Fibroblast of lung (primary cell): Measurements from ENCODE around the gene ELAVL1. TPM values are rescaled to one million over a fixed set of nuclear protein-coding genes. Genes with fewer than 3 reads are reported as not detected.

Experiments used
- DNase-seq, 2 donors: peaks; one replicate each; pipeline versions ENCODE4 v3.0.0 to v3.0.0-alpha.2; 2010; ENCODE audit warnings: low read depth in 2 of 2
- H2AFZ ChIP-seq: 2 replicates; pipeline ENCODE4 v1.5.1; 2012; ENCODE audit warnings: low read length, control low read depth, inconsistent platforms
- H3K27ac ChIP-seq: 2 replicates; pipeline ENCODE4 v1.5.1; 2011; ENCODE audit warnings: low read length, control low read depth; ENCODE audit not compliant: insufficient read depth
- H3K27me3 ChIP-seq: 2 replicates; pipeline ENCODE4 v1.5.1; 2011; ENCODE audit warnings: mild to moderate bottlenecking, low read length; ENCODE audit not compliant: control insufficient read depth, insufficient read depth
- H3K36me3 ChIP-seq: 2 replicates; pipeline ENCODE4 v1.5.1; 2011; ENCODE audit warnings: low read length; ENCODE audit not compliant: control insufficient read depth, insufficient read depth
- H3K4me1 ChIP-seq: 2 replicates; pipeline ENCODE4 v1.5.1; 2011; ENCODE audit warnings: low read length; ENCODE audit not compliant: control insufficient read depth, insufficient read depth; ENCODE audit errors: extremely low read depth
- H3K4me2 ChIP-seq: 2 replicates; pipeline ENCODE4 v1.5.1; 2011; ENCODE audit warnings: low read length, control low read depth; ENCODE audit not compliant: insufficient read depth; ENCODE audit errors: extremely low read depth
- H3K4me3 ChIP-seq, 4 experiments: fragments of 200-600 bp in 1 of 4; sonication (generic) in 1 of 4; replicated peaks in 1 of 4; 2 replicates each; pipeline ENCODE4 v1.5.1; 2011 to 2016; ENCODE audit warnings: low read length in 4 of 4, low read depth in 3 of 4, mild to moderate bottlenecking in 3 of 4, control low read depth in 2 of 4, inconsistent platforms in 1 of 4, mixed read lengths in 1 of 4; ENCODE audit not compliant: insufficient read depth in 1 of 4; ENCODE audit errors: control extremely low read depth in 1 of 4
- H3K79me2 ChIP-seq: 2 replicates; pipeline ENCODE4 v1.5.1; 2012; ENCODE audit warnings: mild to moderate bottlenecking, low read length, inconsistent platforms; ENCODE audit not compliant: control insufficient read depth, insufficient read depth
- H3K9ac ChIP-seq: 2 replicates; pipeline ENCODE4 v1.5.1; 2011; ENCODE audit warnings: mild to moderate bottlenecking, low read length, control low read depth; ENCODE audit not compliant: insufficient read depth
- H3K9me3 ChIP-seq: 2 replicates; pipeline ENCODE4 v1.5.1; 2012; ENCODE audit warnings: low read depth, low read length; ENCODE audit not compliant: control insufficient read depth, insufficient read depth
- H4K20me1 ChIP-seq: 2 replicates; pipeline ENCODE4 v1.5.1; 2011; ENCODE audit warnings: low read length; ENCODE audit not compliant: control insufficient read depth, insufficient read depth; ENCODE audit errors: extremely low read depth
- EZH2 ChIP-seq: IDR thresholded peaks from 2 replicates; pipeline ENCODE4 v1.5.1; 2012; ENCODE audit warnings: low read length, control low read depth, mild to moderate bottlenecking; ENCODE audit errors: missing control alignments
- polyA plus RNA-seq, 2 donors: library from polyadenylated mRNA; depleted of rRNA in 1 of 2; stranded (reverse) in 1 of 2; unstranded in 1 of 2; fragments of >200 nt; gene quantifications; 2 replicates each; pipeline ENCODE4 v1.2.1, GENCODE V29; 2011 to 2012; ENCODE audit warnings: missing spikeins in 1 of 2
- total RNA-seq: library from RNA; depleted of rRNA; stranded (reverse); fragments of >200 nt; gene quantifications from 2 replicates; pipeline ENCODE4 v1.2.1, GENCODE V29; 2014
- TF ChIP-seq, protein P1 (sequence below), 2 donors: IDR thresholded peaks in 1 of 2; conservative IDR thresholded peaks in 1 of 2; 1 replicate in 1 of 2; 2 replicates in 1 of 2; pipeline ENCODE4 v1.5.1; 2011 to 2012; ENCODE audit warnings: low read length in 2 of 2, control low read depth in 1 of 2, inconsistent platforms in 1 of 2, low read depth in 1 of 2, mild to moderate bottlenecking in 1 of 2

ELAVL1 gene
- total and polyA plus RNA-seq, 2 donors (not counting 1 experiment from before 2014, with no cell fraction given), result 15.2 to 61.6 TPM

DNA sequence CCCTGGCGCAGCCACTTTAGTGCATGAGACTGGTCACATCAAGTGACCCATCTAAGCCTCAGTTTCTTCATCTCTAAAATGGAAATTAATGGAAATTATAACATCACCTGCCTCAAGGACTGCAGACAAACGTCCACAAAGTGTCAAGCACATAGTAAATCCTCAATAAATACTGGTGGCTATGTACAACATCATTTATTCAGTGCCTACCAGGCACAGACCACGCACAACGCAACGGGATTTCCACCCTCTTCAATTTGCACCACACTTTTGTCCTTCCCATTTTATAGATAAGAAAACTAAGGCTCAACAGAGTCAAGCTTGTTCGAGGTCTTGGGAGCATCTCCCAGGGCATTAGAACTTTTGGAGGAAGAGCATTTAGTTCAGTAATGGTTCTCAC, 1.4 kb downstream of the ELAVL1 start:
- Histone ChIP-seq H4K20me1 (peaks cover 3% of the 10 kb centered on the region), H3K4me3 (peak overlapping the region; percentile 61 to 88 (median 72)), H3K4me2 (peak overlapping the region; percentile 100), H3K36me3 (no peaks in the 10 kb centered on the region), H3K9me3 (no peaks in the 10 kb centered on the region), H3K79me2 (peaks cover 60% of the 10 kb centered on the region), H3K27ac (no peak overlapping the region), H3K9ac (no peak overlapping the region), H2AFZ (no peak overlapping the region), H3K27me3 (no peaks in the 10 kb centered on the region), H3K4me1 (peaks cover 14% of the 10 kb centered on the region)
- DNase-seq, result no peak
- TF ChIP-seq EZH2, result no peak
- TF ChIP-seq, protein P1, sequence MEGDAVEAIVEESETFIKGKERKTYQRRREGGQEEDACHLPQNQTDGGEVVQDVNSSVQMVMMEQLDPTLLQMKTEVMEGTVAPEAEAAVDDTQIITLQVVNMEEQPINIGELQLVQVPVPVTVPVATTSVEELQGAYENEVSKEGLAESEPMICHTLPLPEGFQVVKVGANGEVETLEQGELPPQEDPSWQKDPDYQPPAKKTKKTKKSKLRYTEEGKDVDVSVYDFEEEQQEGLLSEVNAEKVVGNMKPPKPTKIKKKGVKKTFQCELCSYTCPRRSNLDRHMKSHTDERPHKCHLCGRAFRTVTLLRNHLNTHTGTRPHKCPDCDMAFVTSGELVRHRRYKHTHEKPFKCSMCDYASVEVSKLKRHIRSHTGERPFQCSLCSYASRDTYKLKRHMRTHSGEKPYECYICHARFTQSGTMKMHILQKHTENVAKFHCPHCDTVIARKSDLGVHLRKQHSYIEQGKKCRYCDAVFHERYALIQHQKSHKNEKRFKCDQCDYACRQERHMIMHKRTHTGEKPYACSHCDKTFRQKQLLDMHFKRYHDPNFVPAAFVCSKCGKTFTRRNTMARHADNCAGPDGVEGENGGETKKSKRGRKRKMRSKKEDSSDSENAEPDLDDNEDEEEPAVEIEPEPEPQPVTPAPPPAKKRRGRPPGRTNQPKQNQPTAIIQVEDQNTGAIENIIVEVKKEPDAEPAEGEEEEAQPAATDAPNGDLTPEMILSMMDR (conservative IDR thresholded peaks at IDR 0.05 in 1 of 2, IDR thresholded peaks at IDR 0.05 in 1 of 2; ENCODE audit: low read depth in 1 of 2, low read length in 2 of 2), result no peak

DNA sequence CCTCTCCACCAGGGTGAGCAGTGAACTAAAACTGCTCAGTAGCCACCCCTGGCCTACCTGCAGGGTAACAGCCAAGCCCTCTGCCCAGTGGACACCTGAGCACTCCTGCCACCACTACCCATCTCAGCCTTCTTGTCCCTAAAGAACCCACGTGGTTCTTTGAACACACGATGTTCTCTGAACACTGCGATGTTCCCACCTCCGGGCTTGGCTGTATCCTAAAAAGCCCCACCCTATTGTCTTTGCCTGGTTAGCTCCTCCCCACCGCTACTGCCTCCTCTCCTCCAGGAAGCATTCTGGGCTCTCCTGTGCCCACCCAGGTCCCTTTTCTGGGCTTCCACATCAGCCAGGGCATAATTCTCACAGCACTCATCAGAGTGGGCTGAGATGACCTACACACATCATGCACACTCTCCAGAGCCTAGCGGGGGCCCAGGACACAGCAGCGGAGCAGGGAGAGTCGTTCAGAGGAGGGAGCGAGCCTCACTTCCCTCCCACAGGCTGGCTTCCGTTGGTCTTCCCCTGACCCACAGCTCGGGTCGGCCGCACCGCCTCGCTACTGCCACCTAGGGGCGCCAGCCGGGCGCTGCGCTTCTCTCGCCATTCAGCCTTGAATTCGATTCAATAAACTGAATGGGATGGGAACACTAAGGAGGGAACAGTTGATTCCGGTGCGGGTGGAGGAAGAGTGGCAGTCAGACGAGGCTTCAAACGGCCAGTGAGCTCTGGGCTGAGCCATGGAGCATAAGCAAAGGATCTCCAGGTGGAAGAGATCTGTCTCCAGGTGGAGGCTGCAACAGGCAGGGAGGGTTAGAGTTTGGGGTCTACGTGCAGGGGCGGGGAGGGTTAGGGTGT, 3.2 kb downstream of the ELAVL1 start:
- Histone ChIP-seq H2AFZ (no peak overlapping the region), H3K36me3 (no peaks in the 10 kb centered on the region), H3K27ac (peak overlapping the region; percentile 26), H3K79me2 (peaks cover 77% of the 10 kb centered on the region), H3K4me2 (peak overlapping the region; percentile 89), H3K27me3 (no peaks in the 10 kb centered on the region), H3K4me3 (peak overlapping the region; percentile 5 to 54 (median 42)), H3K9me3 (no peaks in the 10 kb centered on the region), H4K20me1 (peaks cover 3% of the 10 kb centered on the region), H3K9ac (peak overlapping the region; percentile 20), H3K4me1 (peaks cover 14% of the 10 kb centered on the region)
- TF ChIP-seq EZH2, result no peak
- TF ChIP-seq, protein P1 (conservative IDR thresholded peaks at IDR 0.05 in 1 of 2, IDR thresholded peaks at IDR 0.05 in 1 of 2; ENCODE audit: low read depth in 1 of 2, low read length in 2 of 2), result peak; percentile 96 to 98
- DNase-seq, result peak; percentile 63 to 69

DNA sequence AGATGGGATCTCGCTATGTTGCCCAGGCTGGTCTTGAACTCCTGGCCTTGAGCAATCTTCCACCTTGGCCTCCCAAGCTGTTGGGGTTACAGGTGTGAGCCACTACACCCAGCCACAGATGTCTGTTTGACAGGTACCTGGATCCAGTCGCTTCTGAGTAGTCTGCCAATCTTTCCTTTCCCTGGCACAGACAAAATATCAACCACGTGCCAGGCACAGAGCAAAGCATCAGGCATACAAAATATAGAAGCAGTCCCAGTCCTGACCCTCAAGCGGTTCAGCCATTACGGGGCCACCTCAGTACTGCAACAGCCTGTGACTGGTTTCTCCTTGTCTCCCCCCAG, 3.8 kb downstream of the ELAVL1 start:
- Histone ChIP-seq H3K4me2 (peak overlapping the region; percentile 89), H4K20me1 (peaks cover 3% of the 10 kb centered on the region), H3K9ac (no peak overlapping the region), H2AFZ (no peak overlapping the region), H3K9me3 (no peaks in the 10 kb centered on the region), H3K79me2 (peaks cover 83% of the 10 kb centered on the region), H3K4me3 (peak overlapping the region in 1 of 4 experiments; percentile 54), H3K27ac (peak overlapping the region; percentile 26), H3K4me1 (peaks cover 14% of the 10 kb centered on the region), H3K36me3 (no peaks in the 10 kb centered on the region), H3K27me3 (no peaks in the 10 kb centered on the region)
- DNase-seq, result no peak
- no peak for TF ChIP-seq EZH2
- TF ChIP-seq, protein P1 (conservative IDR thresholded peaks at IDR 0.05 in 1 of 2, IDR thresholded peaks at IDR 0.05 in 1 of 2; ENCODE audit: low read depth in 1 of 2, low read length in 2 of 2), result no peak
